NK-92 (cell line): Measurements from ENCODE around the gene NTMT2.

Experiments
- DNase-seq: peaks from one replicate; lab custom pipeline; 2025; ENCODE audit not compliant: unreplicated experiment; lab: John Stamatoyannopoulos, UW

NTMT2 gene

DNA sequence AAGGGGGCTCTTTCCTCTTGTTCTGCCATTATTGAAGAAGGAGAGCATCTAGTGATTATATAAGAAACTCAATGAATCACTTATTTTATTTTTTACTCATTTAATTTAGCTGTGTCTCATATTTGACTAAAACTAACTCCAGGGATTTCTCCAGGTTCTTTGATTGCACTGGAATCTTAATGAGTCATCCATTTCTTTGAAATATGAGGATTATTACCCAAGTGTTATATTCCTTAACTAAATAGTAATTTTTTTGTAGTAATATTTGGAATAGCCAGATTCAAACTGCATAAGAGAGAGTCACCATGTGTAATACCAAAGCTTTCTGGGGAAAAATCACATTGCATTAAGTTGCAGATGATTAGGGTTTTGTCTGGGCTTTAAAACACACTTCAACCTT is 59.5 kb downstream of the NTMT2 start:
- DNase-seq = no peak

DNA sequence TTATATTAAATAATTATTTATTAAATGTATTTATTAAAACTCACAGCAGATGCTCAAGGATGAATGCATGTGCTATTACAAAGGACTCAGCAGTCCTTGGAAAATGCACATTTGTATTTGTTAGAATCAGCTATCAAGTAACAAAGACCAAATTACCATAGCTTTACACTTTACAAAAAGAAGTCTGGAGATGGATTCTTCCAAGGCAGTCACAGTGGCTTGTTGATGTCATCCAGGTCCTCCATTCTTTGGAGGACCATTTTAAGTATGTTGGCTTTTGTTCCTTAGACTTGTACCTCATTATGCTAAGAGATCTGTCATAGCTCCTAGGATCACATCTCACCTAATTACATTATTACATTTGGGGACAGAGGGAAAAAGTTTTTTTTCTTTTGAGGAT is 63.4 kb downstream of the NTMT2 start:
- DNase-seq = no peak

DNA sequence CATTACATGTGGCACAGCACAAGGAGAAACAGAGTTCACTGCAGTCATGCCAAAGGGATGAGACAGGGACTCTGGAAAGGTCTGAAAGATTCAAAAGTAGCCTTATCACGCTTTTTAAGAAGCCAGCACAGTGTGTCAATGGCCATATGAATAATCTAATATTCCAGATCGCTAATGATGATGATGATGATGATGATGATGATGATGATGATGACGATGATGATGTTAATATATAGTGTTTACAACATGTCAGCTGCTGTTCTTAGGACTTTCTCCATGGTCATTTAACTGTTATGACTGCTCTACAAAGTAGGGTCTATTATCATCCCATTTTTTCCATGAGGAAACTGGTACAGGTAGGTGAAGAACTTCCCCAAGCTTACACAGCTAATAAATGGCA is 64.4 kb downstream of the NTMT2 start:
- no peak for DNase-seq

DNA sequence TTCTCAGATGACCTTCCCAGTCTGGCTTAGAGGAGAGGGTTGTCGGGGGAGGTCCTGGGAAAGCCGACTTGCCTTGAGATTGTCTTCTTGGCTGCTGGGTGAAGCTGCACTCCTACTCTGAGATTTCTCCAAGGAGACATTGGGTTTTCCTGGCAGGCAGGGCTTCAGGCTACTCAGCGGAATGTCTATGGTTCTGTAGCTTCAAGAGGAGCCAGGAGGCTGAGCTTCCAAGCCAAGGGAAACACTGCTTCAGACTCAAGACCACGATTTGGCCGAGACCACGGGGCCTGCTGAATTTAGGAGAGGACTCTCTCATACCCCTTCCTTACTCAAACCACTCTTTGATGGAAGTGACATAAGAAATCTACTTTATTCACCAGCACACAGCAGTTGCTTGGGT is 67.8 kb downstream of the NTMT2 start:
- no peak for DNase-seq

DNA sequence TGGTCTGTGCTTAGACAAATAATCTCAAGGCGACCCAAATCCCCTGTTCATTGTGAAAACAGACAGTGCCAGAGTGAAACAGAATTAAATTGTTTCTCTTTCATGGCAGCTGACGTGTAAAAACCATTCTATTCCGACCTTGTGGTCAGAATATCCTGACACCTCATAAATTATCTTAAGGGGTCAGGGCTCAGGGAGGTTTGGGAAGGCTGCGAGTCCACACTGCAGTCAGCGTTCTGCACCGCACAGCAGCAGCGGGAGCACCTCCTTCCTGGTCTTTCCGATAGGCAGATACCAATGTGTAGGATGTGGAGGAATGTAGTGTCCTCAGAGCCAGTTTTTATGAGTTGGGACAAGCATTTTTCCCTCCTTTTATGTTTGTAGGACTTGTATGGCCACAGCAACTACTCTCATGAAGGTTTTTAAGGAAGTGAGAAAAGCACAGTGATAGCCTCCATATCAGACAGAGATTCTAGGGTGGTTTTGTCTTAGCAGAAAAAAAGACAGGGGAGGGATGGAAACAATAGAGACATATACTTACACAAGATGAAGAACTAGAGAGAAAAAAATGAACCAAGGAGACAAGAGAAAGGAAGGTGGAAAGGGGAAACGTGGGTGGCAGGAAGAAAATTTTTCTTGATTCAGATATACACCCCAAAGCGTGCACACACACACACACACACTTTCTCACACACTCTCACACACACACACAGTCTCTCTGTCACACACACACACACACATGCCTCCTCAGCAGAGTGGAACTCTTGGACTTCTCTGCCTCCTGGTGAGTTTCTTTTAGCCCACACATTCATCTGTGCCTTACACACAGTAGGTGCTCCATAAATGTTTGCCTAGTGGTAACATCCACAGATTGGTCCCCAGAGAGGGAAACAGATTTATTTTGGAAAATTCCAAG is 68.6 kb downstream of the NTMT2 start:
- no peak for DNase-seq

DNA sequence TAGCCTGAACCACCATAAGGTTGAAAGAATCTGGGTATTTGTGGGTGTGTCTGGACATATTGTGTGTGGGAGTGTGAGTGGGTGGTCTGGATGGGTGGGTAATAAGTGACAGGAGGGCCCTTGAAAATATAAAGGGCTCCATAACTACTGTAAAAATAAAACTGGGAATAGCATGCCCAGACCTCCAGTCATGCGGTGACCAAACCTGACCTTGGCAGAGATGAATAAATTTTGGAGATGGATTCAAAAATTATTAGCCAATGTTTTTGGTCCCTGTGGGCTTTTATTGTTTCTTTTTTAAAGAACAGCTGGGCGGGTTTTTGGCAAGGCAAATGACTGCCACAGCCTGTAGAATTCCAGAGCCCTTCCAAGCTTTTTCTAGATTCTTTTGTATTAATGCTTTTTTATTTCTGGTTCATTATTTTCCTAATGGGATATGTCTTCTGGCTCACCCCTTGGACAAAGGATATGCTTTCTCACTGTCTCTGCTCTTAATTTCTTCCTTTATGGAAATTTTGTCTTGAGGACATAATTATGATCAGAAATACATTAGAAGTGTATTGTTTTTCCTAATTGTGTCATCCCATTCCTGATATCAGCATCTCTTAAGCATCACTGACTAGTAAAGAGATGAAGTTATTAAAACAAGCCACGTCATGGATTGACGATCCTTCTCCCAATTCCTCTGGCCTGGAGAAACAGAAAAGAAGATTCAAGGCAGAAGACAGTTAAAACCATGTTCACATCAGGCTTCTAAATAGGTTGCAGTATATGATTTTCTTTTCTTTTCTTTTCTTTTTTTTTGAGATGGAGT is 69.5 kb downstream of the NTMT2 start:
- no peak for DNase-seq

DNA sequence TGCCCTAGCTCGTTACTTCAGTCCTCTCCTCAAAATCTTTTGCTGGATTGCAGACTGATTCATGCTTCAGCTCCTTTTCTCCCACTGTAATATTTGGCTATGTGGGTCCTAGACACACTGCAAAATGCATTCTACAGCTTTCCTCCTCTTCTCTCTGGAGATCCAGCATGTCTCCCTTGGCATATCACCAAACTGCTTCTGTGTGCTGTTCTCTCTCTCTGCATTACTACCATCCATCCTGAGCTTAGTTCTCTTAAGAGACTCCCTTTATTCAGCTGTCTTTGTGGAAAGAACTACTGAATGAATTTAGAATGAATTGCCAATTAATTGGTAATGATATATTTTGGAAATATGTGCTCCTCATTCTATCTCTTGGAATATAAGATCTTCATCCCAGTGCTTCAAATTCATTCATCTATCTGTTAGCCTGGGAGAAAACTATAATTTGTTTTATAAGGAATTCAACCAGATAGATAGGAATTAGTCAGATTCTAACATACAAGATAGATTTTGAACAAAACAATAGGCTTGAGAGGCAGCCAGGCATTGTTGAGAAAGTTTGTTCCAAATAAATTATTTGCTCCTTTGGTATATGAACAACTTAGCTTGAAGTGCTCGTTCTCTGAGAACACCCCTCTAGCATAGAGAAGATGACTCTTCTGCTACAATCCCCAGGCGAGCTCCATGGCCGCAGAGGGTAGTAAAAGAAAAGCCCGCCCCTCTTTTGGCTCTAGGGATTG is 71.9 kb downstream of the NTMT2 start:
- DNase-seq = no peak

DNA sequence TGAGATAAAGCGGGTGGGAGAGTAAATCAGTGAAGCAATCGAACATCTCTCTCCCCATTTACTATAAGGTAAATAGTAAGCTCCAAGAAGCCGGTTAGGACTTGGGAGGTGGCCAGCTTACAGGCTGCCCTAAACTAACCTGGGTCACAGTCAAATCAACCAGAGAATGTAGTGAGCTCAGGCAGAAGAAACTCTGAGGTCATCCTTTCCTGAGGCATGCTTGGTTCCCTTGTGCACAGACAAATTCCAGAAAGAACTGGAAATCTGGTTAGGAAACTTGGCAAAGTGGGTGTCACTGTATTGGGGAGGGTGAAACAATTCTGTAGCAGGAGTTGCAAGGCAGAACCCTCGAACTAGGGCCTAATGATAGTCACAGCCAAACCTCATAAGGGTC is 72.5 kb downstream of the NTMT2 start:
- DNase-seq = no peak
